Stimulated activated CD4-positive, alpha-beta T cell treated with anti-CD3 and anti-CD28 coated beads, Interleukin-4, amount 100 ng/mL, for 4 hours (primary cell): ENCODE results near the gene TBC1D2.
"Not testable (repeated sequence)": the region's sequence is repeated elsewhere in the genome, so short reads cannot be mapped to it uniquely, and the experiment has no call there.

ENCODE experiments used
- DNase-seq, 2 experiments: peaks; one replicate each; pipeline ENCODE4 v3.0.0-alpha.2; 2020

TBC1D2 gene

GRCh38 chr9:98269652-98270051 is 14.2 kb upstream of the TBC1D2 start:
- not testable (repeated sequence) for DNase-seq

GRCh38 chr9:98267556-98267955 is 12.1 kb upstream of the TBC1D2 start:
- not testable (repeated sequence) for DNase-seq

GRCh38 chr9:98264516-98264915 is 9.1 kb upstream of the TBC1D2 start:
- no peak for DNase-seq

GRCh38 chr9:98263482-98264357 is 8.3 kb upstream of the TBC1D2 start:
- DNase-seq: peak; percentile 71 to 78

GRCh38 chr9:98263080-98263479 is 7.6 kb upstream of the TBC1D2 start:
- no peak for DNase-seq

- DNase-seq: no peak
These were observed 6.6 kb upstream of the TBC1D2 start for GRCh38 chr9:98262056-98262455.

- DNase-seq: no peak
These were observed 5.2 kb upstream of the TBC1D2 start for GRCh38 chr9:98260635-98261034.

- no peak for DNase-seq
These were observed 4.3 kb upstream of the TBC1D2 start for GRCh38 chr9:98259791-98260190.

GRCh38 chr9:98256756-98257155 is 1.3 kb upstream of the TBC1D2 start:
- DNase-seq: peak; percentile 12 to 31

GRCh38 chr9:98255061-98255577 is 330 bp downstream of the TBC1D2 start:
- no peak for DNase-seq

- DNase-seq: no peak
These were observed 1.0 kb downstream of the TBC1D2 start for GRCh38 chr9:98254228-98255060.

- no peak for DNase-seq
These were observed 1.9 kb downstream of the TBC1D2 start for GRCh38 chr9:98253565-98253964.

- DNase-seq: no peak
These were observed 3.9 kb downstream of the TBC1D2 start for GRCh38 chr9:98251551-98251950.

GRCh38 chr9:98249771-98250170 is 5.7 kb downstream of the TBC1D2 start:
- no peak for DNase-seq

- no peak for DNase-seq
These were observed 6.5 kb downstream of the TBC1D2 start for GRCh38 chr9:98248737-98249474.

- DNase-seq: no peak
These were observed 7.4 kb downstream of the TBC1D2 start for GRCh38 chr9:98247831-98248657.

GRCh38 chr9:98242426-98242825 is 13.0 kb downstream of the TBC1D2 start:
- no peak for DNase-seq

GRCh38 chr9:98241357-98242300 is 13.8 kb downstream of the TBC1D2 start:
- no peak for DNase-seq

GRCh38 chr9:98240475-98240874 is 15.0 kb downstream of the TBC1D2 start:
- DNase-seq: no peak

- no peak for DNase-seq
These were observed 18.5 kb downstream of the TBC1D2 start for GRCh38 chr9:98236901-98237487.
